LNCAP (cell line): ENCODE data around the gene TMEM145.

Source experiments
- TF ChIP-seq, protein P1 (sequence below): fragments of 450-650 bp; IDR thresholded peaks from 2 replicates; pipeline ENCODE4 v1.5.1; 2017; ENCODE audit warnings: mild to moderate bottlenecking

The TMEM145 gene

DNA sequence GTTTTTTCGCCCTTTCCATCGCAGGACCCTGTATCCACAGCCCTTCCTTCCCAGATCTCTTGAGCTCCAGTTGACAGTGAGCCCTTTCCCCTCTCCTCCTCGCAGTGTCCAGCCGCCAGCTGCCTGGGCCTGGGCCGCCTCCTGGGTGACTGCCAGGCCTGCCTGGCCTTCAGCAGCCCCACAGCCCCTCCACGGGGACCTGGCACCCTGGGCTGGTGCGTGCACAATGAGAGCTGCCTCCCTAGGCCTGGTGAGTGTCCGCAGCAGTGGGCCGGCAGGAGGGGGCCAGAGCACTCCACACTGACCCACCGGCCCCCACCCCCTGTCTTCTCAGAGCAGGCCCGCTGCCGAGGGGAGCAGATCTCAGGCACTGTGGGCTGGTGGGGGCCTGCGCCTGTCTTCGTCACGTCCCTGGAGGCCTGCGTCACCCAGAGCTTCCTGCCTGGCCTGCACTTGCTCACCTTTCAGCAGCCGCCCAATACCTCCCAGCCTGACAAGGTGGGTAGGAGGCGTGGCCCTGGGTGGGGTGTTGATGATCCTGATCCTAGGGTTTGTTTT is 31.3 kb downstream of the TMEM145 start:
- TF ChIP-seq, protein P1, sequence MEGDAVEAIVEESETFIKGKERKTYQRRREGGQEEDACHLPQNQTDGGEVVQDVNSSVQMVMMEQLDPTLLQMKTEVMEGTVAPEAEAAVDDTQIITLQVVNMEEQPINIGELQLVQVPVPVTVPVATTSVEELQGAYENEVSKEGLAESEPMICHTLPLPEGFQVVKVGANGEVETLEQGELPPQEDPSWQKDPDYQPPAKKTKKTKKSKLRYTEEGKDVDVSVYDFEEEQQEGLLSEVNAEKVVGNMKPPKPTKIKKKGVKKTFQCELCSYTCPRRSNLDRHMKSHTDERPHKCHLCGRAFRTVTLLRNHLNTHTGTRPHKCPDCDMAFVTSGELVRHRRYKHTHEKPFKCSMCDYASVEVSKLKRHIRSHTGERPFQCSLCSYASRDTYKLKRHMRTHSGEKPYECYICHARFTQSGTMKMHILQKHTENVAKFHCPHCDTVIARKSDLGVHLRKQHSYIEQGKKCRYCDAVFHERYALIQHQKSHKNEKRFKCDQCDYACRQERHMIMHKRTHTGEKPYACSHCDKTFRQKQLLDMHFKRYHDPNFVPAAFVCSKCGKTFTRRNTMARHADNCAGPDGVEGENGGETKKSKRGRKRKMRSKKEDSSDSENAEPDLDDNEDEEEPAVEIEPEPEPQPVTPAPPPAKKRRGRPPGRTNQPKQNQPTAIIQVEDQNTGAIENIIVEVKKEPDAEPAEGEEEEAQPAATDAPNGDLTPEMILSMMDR: no peak

DNA sequence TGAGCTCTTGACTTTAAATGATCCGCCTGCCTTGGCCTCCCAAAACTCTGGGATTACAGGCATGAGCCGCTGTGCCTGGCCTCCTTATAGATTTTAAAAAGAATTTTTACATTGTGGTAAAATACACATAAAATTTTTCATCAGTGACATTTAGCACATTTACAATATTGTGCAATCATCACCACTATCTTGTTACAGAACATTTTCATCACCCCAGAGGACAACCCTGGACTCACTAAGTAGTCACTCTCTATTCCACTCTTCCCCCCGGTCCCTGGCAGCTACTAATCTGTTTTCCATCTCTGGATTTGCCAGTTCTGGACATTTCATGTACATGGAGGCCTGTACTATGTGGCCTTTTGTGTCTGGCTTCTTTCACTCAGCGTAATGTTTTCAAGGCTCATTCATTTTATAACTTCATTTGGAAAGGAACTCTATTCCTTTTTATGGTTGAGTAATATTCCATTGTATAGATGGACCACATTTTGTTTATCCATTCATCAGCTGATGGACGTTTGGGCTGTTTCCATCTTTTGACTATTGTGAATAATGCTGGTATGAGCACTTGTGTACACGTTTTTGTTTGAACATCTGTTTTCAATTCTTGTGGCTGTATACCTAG is 32.2 kb downstream of the TMEM145 start:
- TF ChIP-seq, protein P1: no peak

DNA sequence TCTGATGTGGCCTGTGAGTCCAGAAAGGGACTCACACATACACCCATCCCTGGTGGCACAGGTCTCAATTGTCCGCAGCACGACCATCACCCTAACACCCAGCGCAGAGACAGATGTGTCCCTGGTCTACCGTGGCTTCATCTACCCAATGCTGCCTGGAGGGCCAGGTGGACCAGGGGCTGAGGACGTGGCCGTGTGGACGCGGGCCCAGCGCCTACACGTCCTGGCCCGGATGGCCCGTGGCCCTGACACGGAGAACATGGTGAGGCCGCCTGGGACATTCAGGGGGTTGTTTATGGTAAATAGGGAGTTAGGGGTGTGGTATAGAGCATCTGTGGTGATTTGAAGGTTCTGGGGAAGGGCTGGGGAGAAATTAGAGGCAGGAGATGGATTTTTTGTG is 35.1 kb downstream of the TMEM145 start:
- TF ChIP-seq, protein P1: no peak

DNA sequence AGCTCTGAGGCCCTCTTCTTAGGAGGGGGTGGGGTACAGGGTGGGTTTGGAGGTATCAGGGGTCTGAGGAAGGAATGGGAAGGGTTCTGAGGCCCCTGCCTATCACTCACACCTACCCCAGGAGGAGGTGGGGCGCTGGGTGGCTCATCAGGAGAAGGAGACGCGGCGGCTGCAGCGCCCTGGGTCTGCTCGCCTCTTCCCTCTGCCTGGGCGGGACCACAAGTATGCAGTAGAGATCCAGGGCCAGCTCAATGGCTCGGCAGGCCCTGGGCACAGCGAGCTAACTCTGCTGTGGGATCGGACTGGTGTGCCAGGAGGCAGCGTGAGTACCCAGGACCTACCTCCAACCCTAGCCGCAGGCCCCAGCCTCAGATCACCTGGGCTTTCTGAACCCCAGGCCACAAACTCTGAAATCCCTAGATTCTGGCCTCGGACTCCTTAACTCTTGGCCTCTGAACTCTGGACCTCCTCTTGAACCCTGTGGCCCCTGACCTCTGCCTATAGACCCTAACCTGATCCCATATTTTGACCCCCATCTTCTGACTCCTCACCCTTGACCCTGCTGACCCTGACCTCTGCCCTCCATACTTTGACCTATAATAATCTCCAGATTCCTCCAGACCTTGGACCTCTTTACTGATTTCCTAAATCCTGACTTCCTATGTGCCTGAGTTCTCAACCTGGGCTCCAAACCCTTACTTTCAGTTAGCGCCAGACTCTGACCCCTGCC is 36.4 kb downstream of the TMEM145 start:
- TF ChIP-seq, protein P1: no peak

DNA sequence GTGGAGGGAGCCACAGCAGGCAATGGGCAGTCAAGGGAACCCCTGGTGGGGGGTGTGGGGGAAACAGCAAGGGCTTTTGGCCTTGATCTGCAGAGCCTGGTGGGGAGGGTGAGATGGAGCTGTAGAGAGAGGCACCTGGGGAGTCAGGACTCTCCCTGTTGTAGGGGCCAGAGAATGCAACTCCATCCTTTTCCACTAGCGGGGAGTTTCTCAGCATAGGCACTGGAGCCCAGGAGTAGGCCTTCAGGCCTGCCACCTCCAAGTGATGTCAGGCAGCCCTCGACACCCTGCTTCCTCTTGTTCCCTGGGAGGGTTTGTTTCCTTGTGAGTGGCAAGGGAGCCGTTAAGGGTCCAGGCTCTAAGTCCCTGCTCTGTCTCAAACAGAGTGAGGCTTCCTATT is 37.3 kb downstream of the TMEM145 start:
- TF ChIP-seq, protein P1: no peak

DNA sequence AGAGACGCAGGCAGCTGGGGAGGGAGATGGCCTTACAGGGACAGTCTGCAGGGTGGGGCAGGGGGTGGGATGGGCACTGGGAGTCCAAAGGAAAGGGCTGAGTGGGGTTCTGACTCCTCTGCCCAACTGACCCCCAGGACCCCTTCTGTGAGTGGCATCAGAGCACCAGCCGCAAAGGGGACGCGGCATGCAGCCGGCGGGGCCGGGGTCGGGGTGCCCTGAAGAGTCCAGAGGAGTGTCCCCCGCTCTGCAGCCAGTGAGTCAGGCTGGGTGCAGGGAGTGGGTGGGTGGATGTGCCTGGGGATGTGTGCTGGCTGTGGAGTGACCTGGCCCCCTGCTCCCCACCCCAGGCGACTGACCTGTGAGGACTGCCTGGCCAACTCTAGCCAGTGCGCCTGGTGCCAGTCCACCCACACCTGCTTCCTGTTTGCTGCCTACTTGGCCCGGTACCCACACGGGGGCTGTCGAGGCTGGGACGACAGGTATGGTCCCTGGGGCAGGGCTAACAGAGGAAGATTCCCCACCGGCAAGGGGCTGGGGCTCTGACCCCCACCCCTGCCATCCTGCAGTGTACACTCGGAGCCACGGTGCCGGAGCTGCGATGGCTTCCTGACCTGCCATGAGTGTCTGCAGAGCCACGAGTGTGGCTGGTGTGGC is 38.1 kb downstream of the TMEM145 start:
- TF ChIP-seq, protein P1: no peak

DNA sequence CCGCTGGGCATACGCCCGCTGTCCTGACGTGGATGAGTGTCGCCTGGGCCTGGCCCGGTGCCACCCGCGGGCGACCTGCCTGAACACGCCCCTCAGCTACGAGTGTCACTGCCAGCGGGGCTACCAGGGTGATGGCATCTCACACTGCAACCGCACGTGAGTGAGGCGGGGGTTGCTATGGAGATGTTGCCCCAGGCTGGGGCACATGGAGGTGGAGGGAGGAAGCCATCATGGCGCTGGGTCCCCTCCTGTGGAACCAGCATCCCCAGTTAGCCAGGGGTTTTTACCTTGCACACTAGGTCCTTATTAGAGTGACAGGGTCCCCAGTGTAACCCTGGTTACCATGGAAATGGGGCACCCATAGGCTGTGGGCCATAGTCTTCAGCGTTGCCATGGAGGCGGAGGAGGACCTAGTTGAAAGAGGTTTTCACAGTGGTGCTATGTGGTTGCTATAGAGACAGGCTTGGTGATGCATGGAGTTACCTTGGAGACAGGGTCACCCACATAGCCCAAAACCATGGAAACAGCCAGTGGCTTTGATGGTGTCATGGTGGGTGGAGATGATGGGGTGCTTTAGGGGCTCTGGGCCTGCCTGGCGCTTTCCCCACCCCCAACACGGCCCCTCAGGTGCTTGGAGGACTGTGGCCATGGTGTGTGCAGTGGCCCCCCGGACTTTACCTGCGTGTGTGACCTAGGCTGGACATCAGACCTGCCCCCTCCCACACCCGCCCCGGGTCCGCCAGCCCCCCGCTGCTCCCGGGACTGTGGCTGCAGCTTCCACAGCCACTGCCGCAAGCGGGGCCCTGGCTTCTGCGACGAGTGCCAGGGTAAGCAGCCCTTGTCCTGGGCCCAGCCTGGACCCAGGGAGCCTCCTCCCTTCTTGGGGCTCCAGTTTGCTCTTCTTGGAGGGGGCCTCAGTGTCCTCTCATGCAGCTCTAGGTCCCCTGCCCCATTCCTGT is 39.5 kb downstream of the TMEM145 start:
- TF ChIP-seq, protein P1: no peak
